ENCODE results near the gene SLC9C1.

The SLC9C1 gene
- total RNA-seq, result 0 reads per million in 2 experiments

GRCh38 chr3:112293368-112294321 is at the start of gene SLC9C1:
Gene SLC9C1, minus strand, starts transcription at chr3:112294216. Its CDS starts 7,425 bp downstream, at chr3:112286791.
- peak; percentile 12 for DNase-seq (ENCODE audit: low read depth)

GRCh38 chr3:112341386-112341785 is 47.4 kb upstream of the SLC9C1 start:
- no peak for DNase-seq (ENCODE audit: low read depth)

DNA sequence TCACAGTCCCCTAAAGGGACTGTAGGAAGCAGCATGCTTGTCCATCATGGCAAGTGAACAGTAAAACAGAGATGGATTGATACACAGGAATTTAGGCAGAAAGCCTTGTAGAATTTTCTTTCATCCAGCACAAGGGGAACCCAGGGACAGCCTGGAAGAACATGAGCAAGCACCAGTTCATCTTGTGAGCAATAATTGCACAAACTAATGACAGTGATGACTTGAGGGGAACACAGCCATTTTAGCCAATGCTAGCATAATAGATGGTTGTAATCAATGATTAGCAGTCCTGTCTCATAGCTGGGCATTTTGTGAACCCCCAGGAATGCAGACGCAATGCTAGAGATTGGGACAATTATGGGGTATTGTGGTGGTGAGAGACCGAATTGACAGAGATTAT is 45.6 kb upstream of the SLC9C1 start:
- no peak for DNase-seq (ENCODE audit: low read depth)

- no peak for DNase-seq (ENCODE audit: low read depth)
These were observed 45.1 kb upstream of the SLC9C1 start for GRCh38 chr3:112339134-112339533.

- DNase-seq (ENCODE audit: low read depth), result no peak
These were observed 44.7 kb upstream of the SLC9C1 start for GRCh38 chr3:112338727-112339056.

DNA sequence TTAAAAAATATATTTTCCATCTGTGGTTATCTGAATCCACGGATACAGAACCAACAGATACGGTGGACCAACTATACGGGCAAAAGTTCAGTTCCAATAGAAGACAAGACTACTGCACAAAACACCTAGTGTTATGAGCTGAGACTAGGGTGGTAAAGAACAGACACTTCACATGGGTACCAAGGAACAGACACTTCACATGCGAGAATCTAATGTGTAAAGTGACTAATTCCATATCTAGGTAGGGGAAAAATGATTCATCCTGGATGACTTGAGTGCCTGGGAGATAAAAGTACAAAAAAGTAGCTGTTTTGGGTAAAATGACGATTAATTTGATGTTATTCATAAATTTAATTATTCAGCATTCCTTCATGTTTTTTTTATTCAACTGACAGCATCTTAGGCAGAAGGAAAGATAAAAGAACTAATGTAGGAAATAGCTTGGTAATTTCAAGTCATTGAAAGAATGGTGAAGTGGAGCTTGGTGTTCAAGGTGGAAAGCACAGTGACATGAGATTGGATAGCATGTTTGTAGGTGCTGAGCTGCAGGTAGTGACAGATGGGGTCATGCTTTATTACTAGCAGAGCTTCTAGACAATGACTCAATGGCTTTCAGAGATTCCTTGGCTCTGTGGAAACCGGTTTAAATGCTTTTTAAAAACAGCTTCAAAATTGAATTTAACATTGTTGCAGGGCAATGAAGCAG is 44.2 kb upstream of the SLC9C1 start:
- no peak for DNase-seq (ENCODE audit: low read depth)

GRCh38 chr3:112335434-112335781 is 41.4 kb upstream of the SLC9C1 start:
- no peak for DNase-seq (ENCODE audit: low read depth)

DNA sequence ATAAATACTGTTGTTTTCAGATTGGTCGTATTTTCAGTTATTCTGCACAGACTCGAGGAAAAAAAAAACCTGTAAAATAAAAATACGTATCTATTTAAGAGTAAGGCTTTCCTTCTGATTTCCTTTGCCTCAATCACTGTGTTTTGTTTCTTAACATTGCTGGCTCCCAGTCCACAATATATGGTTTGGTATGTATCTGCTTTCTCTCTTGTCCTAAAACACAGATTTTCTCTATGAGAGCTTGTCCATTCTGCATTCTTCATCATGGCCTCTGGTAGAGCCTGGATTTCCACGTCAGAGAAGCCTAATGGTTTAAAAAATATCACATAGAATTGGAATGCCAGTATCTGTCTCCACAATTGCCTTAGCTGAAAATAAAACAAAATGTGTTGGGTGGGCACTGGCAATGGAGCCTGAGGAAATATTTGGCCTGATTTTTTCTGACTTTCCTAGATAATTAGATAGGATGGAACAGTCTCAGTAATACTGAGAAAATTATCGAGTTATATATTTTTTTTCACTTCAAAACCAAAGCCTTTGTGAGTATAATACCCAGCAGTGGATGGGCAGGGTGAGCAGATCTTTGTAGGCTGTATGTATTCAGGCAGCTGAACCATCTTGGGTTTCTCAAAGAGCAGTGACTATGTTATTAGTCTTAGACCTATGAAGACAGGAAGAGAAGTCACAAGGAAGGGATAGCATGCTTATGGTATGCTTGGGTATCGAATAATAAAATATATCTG is 40.8 kb upstream of the SLC9C1 start:
- DNase-seq (ENCODE audit: low read depth), result no peak

- DNase-seq (ENCODE audit: low read depth), result no peak
These were observed 39.6 kb upstream of the SLC9C1 start for GRCh38 chr3:112333381-112334317.

GRCh38 chr3:112333002-112333380 is 39.0 kb upstream of the SLC9C1 start, which contains the start of gene CD200:
Gene CD200, plus strand, starts transcription at chr3:112333156. Its CDS starts 57 bp downstream, at chr3:112333213.
- peak; percentile 16 for DNase-seq (ENCODE audit: low read depth)

- DNase-seq (ENCODE audit: low read depth), result no peak
These were observed 37.8 kb upstream of the SLC9C1 start for GRCh38 chr3:112331851-112332250.

- no peak for DNase-seq (ENCODE audit: low read depth)
These were observed 33.4 kb upstream of the SLC9C1 start for GRCh38 chr3:112327371-112327951.

DNA sequence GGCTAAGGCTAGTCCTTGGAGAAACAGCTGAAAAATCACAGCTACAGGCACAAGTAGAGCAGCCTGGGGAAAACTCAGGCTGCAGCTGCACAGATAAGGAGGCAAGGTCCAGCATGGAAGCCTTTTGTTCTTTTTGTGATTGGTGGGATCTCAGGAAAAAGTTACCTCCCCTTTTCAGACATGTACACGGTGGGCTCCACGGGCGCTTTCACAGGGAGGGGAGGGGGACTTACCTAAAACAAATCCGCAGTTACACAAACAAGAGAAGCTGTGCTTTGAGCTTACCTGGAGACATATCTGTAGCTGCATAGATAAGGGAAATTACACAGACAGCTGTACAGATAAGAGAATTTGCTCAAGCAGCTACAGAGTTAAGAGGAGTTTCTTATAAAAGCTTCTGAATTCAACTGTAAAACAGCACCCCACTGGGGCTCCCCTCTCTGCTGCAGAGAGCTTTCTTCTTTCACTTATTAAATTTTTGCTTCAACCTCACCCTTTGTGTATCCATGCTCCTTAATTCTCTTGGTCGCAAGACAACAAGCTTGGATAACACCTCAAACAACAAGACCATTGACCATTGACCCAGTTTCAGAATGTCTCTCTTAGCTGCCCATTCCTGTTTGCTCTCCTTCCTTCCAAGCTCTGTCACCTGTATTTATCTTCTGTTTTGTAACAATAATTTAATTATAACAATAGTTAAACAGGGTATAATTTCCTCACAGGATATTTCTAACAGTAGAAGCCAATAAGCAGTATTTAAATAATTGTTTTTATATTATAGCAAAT is 28.0 kb upstream of the SLC9C1 start:
- no peak for DNase-seq (ENCODE audit: low read depth)

- no peak for DNase-seq (ENCODE audit: low read depth)
These were observed 26.7 kb upstream of the SLC9C1 start for GRCh38 chr3:112320691-112321090.

DNA sequence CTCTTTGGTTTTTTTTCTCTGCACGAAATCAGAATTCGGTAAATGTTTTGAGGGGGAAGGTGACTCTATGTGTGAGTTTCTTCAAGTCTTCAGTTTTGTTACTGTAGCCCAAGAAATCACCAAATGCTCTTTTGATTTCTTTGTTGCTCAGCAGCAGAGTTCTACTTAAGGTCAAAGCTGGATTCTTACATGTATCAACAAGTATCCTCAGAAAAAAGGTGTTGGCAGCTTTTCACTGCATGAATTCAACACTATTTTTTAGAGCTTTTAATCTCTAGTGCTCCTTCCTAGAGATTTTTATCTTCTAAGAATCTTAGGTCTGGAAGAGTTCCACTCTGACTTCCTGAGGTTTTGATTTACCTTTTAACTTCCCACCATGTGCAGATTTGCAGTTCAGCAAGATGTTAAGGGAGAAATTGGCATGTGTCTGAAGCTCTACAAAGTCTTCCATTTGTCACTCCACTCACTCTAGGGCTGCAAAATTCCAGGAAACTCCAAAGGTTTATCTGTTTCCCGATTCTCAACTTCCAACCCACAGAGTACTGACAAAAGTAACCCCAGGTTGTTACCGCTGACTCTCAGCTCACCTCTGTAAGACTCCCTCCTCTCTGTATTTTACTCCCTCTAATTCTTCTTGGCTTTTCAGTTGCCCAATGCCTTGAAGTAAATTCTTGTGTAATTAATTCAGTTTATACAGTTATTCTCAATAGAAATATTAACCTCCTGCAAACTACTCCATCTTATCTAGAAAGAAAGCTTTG is 25.7 kb upstream of the SLC9C1 start:
- no peak for DNase-seq (ENCODE audit: low read depth)

DNA sequence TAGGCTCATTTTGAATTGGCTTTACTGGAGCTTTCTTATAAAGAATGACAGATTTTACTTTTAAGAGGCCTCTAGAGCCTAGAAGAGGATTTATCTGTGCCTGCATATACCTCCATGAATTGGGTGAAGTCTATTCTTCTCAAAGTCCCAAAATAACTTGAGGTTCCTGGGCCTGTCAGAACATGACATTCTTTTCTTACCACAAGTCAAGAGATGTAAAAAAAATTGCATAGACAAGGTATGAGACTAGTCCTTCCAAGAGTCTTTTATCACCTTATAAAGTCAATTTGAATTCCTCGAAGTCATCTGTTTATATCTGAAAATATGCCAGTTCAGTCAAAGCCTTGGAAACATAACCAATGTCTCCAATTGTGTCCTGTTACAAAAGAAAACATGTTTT is 21.8 kb upstream of the SLC9C1 start:
- no peak for DNase-seq (ENCODE audit: low read depth)

GRCh38 chr3:112314649-112315048 is 20.6 kb upstream of the SLC9C1 start:
- no peak for DNase-seq (ENCODE audit: low read depth)

DNA sequence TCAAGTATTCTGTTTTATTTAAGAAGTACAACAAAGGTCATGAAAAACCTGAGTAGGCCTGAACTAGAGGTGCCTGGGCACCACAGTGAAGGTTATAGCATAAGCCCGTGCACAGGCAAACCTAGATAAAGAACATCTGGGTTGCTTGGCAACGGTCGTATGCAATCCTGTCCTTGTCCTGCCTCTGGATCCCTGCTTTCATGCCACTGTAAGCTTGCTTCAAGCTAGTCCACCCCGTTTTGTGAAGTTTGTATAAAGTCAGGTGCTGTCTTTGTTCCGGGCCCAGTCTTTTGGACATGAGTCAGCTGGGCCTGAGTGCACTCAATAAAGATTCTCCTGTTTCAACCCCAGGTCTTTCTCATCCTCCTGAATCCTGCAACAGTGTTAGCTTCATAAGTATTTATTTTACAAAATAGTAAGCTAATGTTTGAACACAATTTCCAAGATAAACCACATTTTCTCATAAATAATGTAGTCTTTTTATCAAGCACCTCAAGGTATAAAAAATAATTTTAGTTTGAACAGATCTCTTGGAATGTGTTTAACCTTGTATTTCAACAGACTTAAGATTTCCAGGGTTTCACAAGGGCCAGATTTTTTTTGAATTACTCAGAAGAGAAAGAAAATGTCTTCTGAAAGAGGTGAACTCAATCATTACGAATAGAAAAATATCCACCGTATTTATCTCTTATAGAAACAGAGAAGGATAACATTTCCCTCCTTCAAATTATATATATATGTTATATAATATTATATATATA is 14.3 kb upstream of the SLC9C1 start:
- no peak for DNase-seq (ENCODE audit: low read depth)

DNA sequence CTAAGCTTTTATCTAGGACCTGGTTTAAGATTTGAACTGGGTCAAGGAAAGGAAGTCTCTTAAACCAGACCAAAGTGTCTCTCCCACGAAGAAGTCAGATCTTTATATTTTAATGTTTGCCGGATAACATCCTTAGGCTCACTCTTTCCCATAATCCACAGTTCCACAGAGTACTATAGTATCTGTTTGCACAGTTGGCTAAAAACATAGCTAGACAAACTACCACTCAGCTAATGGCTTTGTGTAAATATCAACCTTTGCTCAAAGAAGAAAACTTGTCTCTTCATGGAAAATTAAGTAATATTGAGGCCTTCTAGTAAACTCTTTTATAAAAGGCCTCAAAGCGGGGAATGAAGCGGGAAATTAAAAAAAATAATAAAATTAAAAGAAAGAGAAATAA is 13.5 kb upstream of the SLC9C1 start:
- no peak for DNase-seq (ENCODE audit: low read depth)

Data from T follicular helper cell (primary cell).